BE2C (cell line): Measurements from ENCODE around the gene FHAD1.
A peak's percentile ranks its signal among the peaks of the same experiment; 100 is the strongest.

Experiments used
- DNase-seq: peaks from one replicate; pipeline ENCODE4 v3.0.0-alpha.2; 2020
- H3K27me3 ChIP-seq: fragments of 250-450 bp; sonication (Bioruptor Pico); 2 replicates; pipeline ENCODE4 v1.5.1; 2020; ENCODE audit warnings: mild to moderate bottlenecking
- H3K36me3 ChIP-seq: fragments of 250-450 bp; sonication (Bioruptor Pico); 2 replicates; pipeline ENCODE4 v1.5.1; 2020; ENCODE audit warnings: mild to moderate bottlenecking
- H3K4me1 ChIP-seq: fragments of 250-450 bp; sonication (Bioruptor Pico); 2 replicates; pipeline ENCODE4 v1.5.1; 2020
- H3K4me3 ChIP-seq: 2 replicates; pipeline ENCODE4 v1.5.1; 2011; ENCODE audit warnings: low read depth, low read length
- H3K9me3 ChIP-seq: fragments of 250-450 bp; sonication (Bioruptor Pico); 2 replicates; pipeline ENCODE4 v1.5.1; 2020
- CTCF ChIP-seq: IDR thresholded peaks from 2 replicates; pipeline ENCODE4 v1.5.1; 2012; ENCODE audit warnings: mild to moderate bottlenecking, low read depth, low read length

Gene FHAD1

GRCh38 chr1:15410884-15411245 is 163.8 kb downstream of the FHAD1 start:
- H3K36me3 ChIP-seq = no peaks in the 10 kb centered on the region
- peak overlapping the region; percentile 64 for H3K4me3 ChIP-seq
- no peaks in the 10 kb centered on the region; the same call in 1 of the 2 replicates for H3K4me1 ChIP-seq
- DNase-seq = no peak
- H3K27me3 ChIP-seq = no peaks in the 10 kb centered on the region
- no peaks in the 10 kb centered on the region for H3K9me3 ChIP-seq
- TF ChIP-seq CTCF = no peak

- H3K9me3 ChIP-seq = no peaks in the 10 kb centered on the region
- H3K4me1 ChIP-seq = no peaks in the 10 kb centered on the region; the same call in 1 of the 2 replicates
- H3K36me3 ChIP-seq = no peaks in the 10 kb centered on the region
- DNase-seq = no peak
- peak overlapping the region; percentile 11; the same call in 1 of the 2 replicates for H3K4me3 ChIP-seq
- H3K27me3 ChIP-seq = no peaks in the 10 kb centered on the region
- TF ChIP-seq CTCF = no peak
Measured at GRCh38 chr1:15411593-15412137, 164.6 kb downstream of the FHAD1 start.

- no peaks in the 10 kb centered on the region for H3K36me3 ChIP-seq
- DNase-seq = no peak
- no peak overlapping the region for H3K4me3 ChIP-seq
- no peaks in the 10 kb centered on the region; the same call in 1 of the 2 replicates for H3K4me1 ChIP-seq
- no peak for TF ChIP-seq CTCF
- no peaks in the 10 kb centered on the region for H3K27me3 ChIP-seq
- H3K9me3 ChIP-seq = no peaks in the 10 kb centered on the region
Measured at GRCh38 chr1:15412175-15412800, 165.3 kb downstream of the FHAD1 start.

DNA sequence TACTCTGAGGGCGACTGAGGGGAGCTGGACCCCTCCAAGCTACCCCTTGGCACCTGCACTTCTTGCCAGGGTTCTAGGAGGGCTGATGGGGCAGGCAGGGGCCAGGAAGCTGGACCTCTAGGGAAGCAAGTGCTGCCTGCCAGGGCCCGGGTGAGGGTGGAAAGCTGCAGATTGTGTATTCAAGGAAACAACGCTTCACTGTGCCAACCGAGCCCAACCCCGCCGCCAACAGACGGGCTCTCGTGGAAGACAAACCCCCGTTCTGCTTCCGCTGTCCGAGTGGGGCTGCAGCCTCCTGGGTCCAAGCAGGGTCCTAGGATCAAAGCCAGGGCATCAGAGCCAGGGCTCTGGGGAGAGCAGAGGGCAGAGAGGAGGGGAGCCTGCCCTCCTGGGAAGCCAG is 165.8 kb downstream of the FHAD1 start:
- TF ChIP-seq CTCF = no peak
- H3K9me3 ChIP-seq = no peaks in the 10 kb centered on the region
- H3K4me3 ChIP-seq = no peak overlapping the region
- DNase-seq = no peak
- H3K4me1 ChIP-seq = no peaks in the 10 kb centered on the region; the same call in 1 of the 2 replicates
- H3K27me3 ChIP-seq = no peaks in the 10 kb centered on the region
- no peaks in the 10 kb centered on the region for H3K36me3 ChIP-seq

- Histone ChIP-seq H3K4me1 (no peaks in the 10 kb centered on the region; the same call in 1 of the 2 replicates), H3K36me3 (no peaks in the 10 kb centered on the region), H3K9me3 (no peaks in the 10 kb centered on the region), H3K27me3 (no peaks in the 10 kb centered on the region), H3K4me3 (no peak overlapping the region)
- no peak for TF ChIP-seq CTCF
- DNase-seq = no peak
Measured at GRCh38 chr1:15413563-15414444, 166.8 kb downstream of the FHAD1 start.
